Measurements from ENCODE around the gene TNIP1.

TNIP1 gene

DNA sequence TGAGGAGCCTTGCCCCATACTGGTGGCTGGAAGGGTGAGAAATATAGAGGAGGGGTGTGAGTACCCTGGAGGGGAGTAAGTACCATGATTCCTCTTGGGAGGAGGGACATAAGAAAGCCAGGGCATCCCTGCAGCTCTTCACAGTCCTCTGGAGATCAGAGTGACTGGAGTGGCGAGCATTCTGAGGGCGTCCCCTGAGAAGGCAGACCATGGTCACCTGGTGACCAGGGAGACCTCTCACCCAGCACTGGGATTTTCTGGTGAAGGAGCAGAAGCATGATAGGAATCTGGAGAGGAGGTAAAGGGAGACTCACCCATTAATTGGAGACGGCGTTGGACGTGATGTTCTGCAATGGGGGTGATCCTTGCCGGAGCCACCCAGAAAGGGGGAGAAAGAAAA is 88.1 kb downstream of the TNIP1 start:
- DNase-seq: no peak

DNA sequence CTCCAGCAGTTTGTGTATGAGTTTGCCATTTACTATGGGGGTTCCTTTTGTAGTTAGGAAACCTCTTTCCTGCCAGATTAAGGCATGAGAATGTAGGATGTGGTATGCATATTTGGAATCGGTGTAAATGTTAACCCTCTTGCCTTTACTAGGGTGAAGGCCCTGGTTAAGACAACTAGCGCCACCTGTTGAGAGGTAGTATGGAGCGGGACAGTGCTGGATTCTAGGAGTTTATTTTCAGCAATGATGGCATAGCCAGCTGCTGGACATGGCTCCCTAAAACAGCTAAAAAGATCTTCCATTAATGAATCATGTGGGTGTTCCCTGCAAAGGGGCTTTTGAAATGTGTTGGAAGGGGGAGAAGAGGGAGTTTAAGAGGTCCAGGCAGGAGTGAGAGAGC is 91.1 kb downstream of the TNIP1 start:
- DNase-seq: no peak

DNA sequence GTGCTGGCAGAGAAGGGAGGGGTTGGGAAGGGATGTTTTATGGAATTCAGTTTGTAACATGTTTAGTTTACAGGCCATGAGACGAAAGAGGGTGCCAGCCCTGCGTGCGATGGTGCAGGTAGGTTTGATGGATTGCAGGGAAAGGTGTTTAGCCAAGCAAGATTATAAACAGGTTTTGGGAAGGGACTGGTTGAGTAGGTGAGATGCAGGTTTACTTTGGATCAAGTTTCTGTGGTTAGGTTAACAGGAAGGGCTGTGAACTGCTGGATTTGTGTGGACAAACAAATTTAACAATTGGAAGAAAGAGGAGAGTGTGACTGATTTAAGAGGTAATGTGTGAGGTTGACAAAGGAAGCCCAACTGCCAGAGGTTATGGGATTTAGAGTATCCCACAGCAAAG is 93.1 kb downstream of the TNIP1 start:
- DNase-seq: no peak

All from NCI-H748 treated with DMSO at 0.1 percent for 48 hours (cell line).